Stomach (tissue), 9 donors: ENCODE results near the gene BBS1. TPM values are rescaled to one million over a fixed set of nuclear protein-coding genes. Genes with fewer than 3 reads are reported as not detected.

Experiments used
- DNase-seq, 2 donors: peaks; one replicate each; pipeline versions ENCODE4 v3.0.0 to v3.0.0-alpha.2; 2013 to 2019
- H3K27ac ChIP-seq, 5 donors: fragments of 200-600 bp in 4 of 5; sonication (generic) in 4 of 5; one replicate each; pipeline ENCODE4 v1.5.1; 2013 to 2019; ENCODE audit warnings: mild to moderate bottlenecking in 1 of 5, moderate library complexity in 1 of 5
- H3K27me3 ChIP-seq, 3 donors: fragments of 200-600 bp; sonication (generic); one replicate each; pipeline ENCODE4 v1.5.1; 2017 to 2019; ENCODE audit warnings: mixed run types in 1 of 3
- H3K36me3 ChIP-seq, 4 donors: fragments of 200-600 bp; sonication (generic); 1 replicate in 3 of 4; 2 replicates in 1 of 4; pipeline ENCODE4 v1.5.1; 2016 to 2019
- H3K4me1 ChIP-seq, 4 donors: fragments of 200-600 bp; sonication (generic); one replicate each; pipeline ENCODE4 v1.5.1; 2016 to 2019
- H3K4me3 ChIP-seq, 4 donors: fragments of 200-600 bp; sonication (generic) in 3 of 4; one replicate each; pipeline ENCODE4 v1.5.1; 2016 to 2019; ENCODE audit warnings: mild to moderate bottlenecking in 1 of 4
- H3K9me3 ChIP-seq, 4 donors: fragments of 200-600 bp; sonication (generic); one replicate each; pipeline ENCODE4 v1.5.1; 2016 to 2019
- CTCF ChIP-seq, 7 experiments: fragments of 450-650 bp in 4 of 7; fragments of 200-600 bp in 3 of 7; sonication (generic) in 3 of 7; IDR thresholded peaks; one replicate each; pipeline ENCODE4 v1.5.1; 2016 to 2019; ENCODE audit warnings: antibody characterized with exemption in 7 of 7, control low read depth in 2 of 7, mild to moderate bottlenecking in 1 of 7
- EP300 ChIP-seq: sonication (generic); formaldehyde crosslinking; IDR thresholded peaks from one replicate; pipeline ENCODE4 v1.6.1; 2017; ENCODE audit warnings: antibody characterized with exemption
- POLR2A ChIP-seq, 4 donors: fragments of 450-650 bp; IDR thresholded peaks; one replicate each; pipeline ENCODE4 v1.6.1; 2016; ENCODE audit warnings: antibody characterized with exemption in 4 of 4, control low read depth in 2 of 4, mild to moderate bottlenecking in 1 of 4, moderate library complexity in 1 of 4
- POLR2AphosphoS5 ChIP-seq, 3 donors: sonication (generic); formaldehyde crosslinking; IDR thresholded peaks; one replicate each; pipeline ENCODE4 v1.6.1; 2016; ENCODE audit warnings: antibody characterized with exemption in 3 of 3
- whole genome bisulfite sequencing, 5 donors: extraction: QIAGEN DNeasy Blood & Tissue Kit in 3 of 5; methylation state at CpG; one replicate each; pipeline versions ENCODE4 v1.1.5 to v1.1.7; 2013 to 2018; 5-methylcytosine and 5-hydroxymethylcytosine counted together
- intact Hi-C: fragments of 100-400 bp; cut with DNase I; formaldehyde crosslinking; loops from one replicate; pipeline ENCODE4 v1.15.1; 2023; ENCODE audit warnings: low total_unique reads
- polyA plus RNA-seq, 3 donors: library from polyadenylated mRNA; stranded (reverse); fragments of 200-250 nt; gene quantifications; one replicate each; pipeline ENCODE4 v1.2.3, GENCODE V29; 2013
- total RNA-seq, 5 donors: library from RNA; depleted of rRNA; stranded (reverse); fragments of >200 nt; gene quantifications; one replicate each; pipeline versions ENCODE4 v1.1.0 to v1.2.3, GENCODE V29; 2014 to 2016
- donor health status: healthy with polysubstance abuse.
- donor health status: Bipolar disorder and iron deficiency.
- donor health status: healthy.

Gene BBS1
- total and polyA plus RNA-seq, 8 donors, result 12.3 to 138 (median 24.6) TPM

GRCh38 chr11:66557733-66558326 lies 47.4 kb downstream of the BBS1 start:
- Histone ChIP-seq H3K9me3 (no peaks in the 10 kb centered on the region), H3K36me3 (peaks cover 0 to 5% (median 0%) of the 10 kb centered on the region in 4 donors), H3K4me3 (no peak overlapping the region), H3K4me1 (peaks cover 9 to 12% (median 11%) of the 10 kb centered on the region in 4 donors), H3K27ac (no peak overlapping the region), H3K27me3 (peaks cover 0 to 22% (median 18%) of the 10 kb centered on the region in 3 donors)
- TF ChIP-seq EP300, result no peak
- TF ChIP-seq CTCF (IDR thresholded peaks at IDR 0.05), result no peak
- no peak for TF ChIP-seq POLR2AphosphoS5 (IDR thresholded peaks at IDR 0.05)
- TF ChIP-seq POLR2A (IDR thresholded peaks at IDR 0.05), result no peak
- WGBS, 5 donors, result 90 to 94% (median 93%) methylated on average over 11 to 24 of the region's 24 CpGs
- DNase-seq, result peak in 1 of 2 donors; percentile 2
- intact Hi-C loops, result no loop called here

GRCh38 chr11:66559142-66559865 lies 48.9 kb downstream of the BBS1 start:
- 10 to 16% (median 13%) methylated on average over 27 to 50 of the region's 50 CpGs for WGBS, 5 donors
- intact Hi-C loops, result no loop called here
- H3K4me3 ChIP-seq, result peak overlapping the region in 2 of 4 donors; percentile 0 to 34

DNA sequence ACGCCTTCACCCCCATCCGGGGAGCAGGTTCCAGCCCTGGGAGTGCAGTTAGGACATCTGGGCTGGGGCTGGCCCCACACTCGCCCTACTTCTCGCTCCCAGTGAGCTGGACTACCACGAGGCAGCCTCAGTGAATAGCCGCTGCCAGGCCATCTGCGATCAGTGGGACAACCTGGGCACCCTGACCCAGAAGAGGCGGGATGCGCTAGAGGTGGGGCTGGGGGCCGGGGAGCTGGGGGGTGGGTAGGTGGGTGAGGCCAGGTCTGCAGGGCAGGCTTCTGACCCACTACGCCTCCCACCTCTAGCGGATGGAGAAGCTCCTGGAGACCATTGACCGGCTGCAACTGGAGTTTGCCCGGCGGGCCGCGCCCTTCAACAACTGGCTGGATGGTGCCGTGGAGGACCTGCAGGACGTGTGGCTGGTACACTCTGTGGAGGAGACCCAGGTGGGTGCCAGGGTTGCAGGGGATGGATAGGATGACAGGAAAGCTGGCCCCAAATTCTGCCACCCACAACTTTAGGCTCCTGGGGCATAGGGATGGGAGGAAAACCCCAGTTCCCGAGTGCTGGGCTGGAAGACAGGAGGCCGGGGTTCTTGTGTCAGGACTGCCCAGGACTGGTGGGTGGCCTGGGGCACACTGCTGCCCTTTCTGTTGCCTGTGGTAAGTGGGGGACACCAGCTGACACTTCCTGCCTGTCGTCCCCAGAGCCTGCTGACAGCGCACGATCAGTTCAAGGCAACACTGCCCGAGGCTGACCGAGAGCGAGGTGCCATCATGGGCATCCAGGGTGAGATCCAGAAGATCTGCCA lies 49.6 kb downstream of the BBS1 start:
- Histone ChIP-seq H3K4me3 (no peak overlapping the region), H3K9me3 (no peaks in the 10 kb centered on the region), H3K36me3 (peaks cover 0 to 27% (median 14%) of the 10 kb centered on the region in 4 donors), H3K4me1 (peaks cover 9 to 12% (median 11%) of the 10 kb centered on the region in 4 donors), H3K27me3 (peaks cover 0 to 22% (median 18%) of the 10 kb centered on the region in 3 donors), H3K27ac (no peak overlapping the region)
- WGBS, 5 donors, result 61 to 74% (median 68%) methylated on average over 16 to 27 of the region's 27 CpGs
- intact Hi-C loops, result no loop called here
- peak in 1 of 2 donors; percentile 2 for DNase-seq
- TF ChIP-seq POLR2AphosphoS5 (IDR thresholded peaks at IDR 0.05), result no peak
- TF ChIP-seq POLR2A (IDR thresholded peaks at IDR 0.05), result no peak
- no peak for TF ChIP-seq EP300
- no peak for TF ChIP-seq CTCF (IDR thresholded peaks at IDR 0.05)

More at GRCh38 chr11:66559142-66559865, 48.9 kb downstream of the BBS1 start:
- no peaks in the 10 kb centered on the region for H3K9me3 ChIP-seq
- no peak overlapping the region for H3K27ac ChIP-seq
- DNase-seq, result peak; percentile 33 to 66
- H3K4me1 ChIP-seq, result peaks cover 9 to 12% (median 11%) of the 10 kb centered on the region in 4 donors
- peaks cover 0 to 22% (median 18%) of the 10 kb centered on the region in 3 donors for H3K27me3 ChIP-seq
- TF ChIP-seq CTCF (IDR thresholded peaks at IDR 0.05) (no peak), EP300 (no peak), POLR2A (IDR thresholded peaks at IDR 0.05) (no peak), POLR2AphosphoS5 (IDR thresholded peaks at IDR 0.05) (no peak)
- peaks cover 0 to 20% (median 8%) of the 10 kb centered on the region in 4 donors for H3K36me3 ChIP-seq
